ENCODE results near the gene VRK2. TPM values are rescaled to one million over a fixed set of nuclear protein-coding genes. Genes with fewer than 3 reads are reported as not detected.
"Not testable (repeated sequence)": the region's sequence is repeated elsewhere in the genome, so short reads cannot be mapped to it uniquely, and the experiment has no call there.

The VRK2 gene
- total RNA-seq, 1 experiment from 2014 or later = 25.4 TPM

DNA sequence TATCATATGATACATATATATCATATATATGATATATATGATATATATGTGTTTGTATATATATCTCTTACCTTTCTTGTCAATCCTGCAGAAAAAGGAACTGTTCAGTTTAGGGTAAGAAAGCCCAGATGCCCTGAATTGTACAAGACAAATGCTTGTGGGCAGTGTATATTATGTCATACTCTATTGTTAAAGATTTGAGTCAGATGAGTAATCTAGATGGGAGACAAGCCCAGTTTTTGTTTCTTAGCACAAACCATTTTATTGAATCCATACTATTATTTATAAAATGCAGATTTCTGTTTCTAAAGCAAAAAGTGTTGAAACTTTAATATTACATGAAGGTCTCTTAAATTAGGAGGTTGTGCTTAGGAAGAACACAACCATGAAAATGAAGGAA lies 90.6 kb downstream of the VRK2 start:
- TF ChIP-seq, protein P1, sequence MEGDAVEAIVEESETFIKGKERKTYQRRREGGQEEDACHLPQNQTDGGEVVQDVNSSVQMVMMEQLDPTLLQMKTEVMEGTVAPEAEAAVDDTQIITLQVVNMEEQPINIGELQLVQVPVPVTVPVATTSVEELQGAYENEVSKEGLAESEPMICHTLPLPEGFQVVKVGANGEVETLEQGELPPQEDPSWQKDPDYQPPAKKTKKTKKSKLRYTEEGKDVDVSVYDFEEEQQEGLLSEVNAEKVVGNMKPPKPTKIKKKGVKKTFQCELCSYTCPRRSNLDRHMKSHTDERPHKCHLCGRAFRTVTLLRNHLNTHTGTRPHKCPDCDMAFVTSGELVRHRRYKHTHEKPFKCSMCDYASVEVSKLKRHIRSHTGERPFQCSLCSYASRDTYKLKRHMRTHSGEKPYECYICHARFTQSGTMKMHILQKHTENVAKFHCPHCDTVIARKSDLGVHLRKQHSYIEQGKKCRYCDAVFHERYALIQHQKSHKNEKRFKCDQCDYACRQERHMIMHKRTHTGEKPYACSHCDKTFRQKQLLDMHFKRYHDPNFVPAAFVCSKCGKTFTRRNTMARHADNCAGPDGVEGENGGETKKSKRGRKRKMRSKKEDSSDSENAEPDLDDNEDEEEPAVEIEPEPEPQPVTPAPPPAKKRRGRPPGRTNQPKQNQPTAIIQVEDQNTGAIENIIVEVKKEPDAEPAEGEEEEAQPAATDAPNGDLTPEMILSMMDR (IDR thresholded peaks at IDR 0.05; ENCODE audit: unreplicated experiment) = no peak
- DNase-seq = no peak
- Mint-ChIP-seq H3K36me3 (ENCODE audit: insufficient read depth, unreplicated experiment) (no peaks in the 10 kb centered on the region), H3K27me3 (ENCODE audit: unreplicated experiment) (no peaks in the 10 kb centered on the region), H3K27ac (ENCODE audit: unreplicated experiment) (no peak overlapping the region), H3K9me3 (ENCODE audit: low read depth, unreplicated experiment) (no peaks in the 10 kb centered on the region), H3K4me3 (ENCODE audit: low read depth, unreplicated experiment) (no peak overlapping the region), H3K4me1 (ENCODE audit: low read depth, unreplicated experiment) (no peaks in the 10 kb centered on the region)
- intact Hi-C loops (cut with micrococcal nuclease; ENCODE audit: unreplicated experiment) = loop anchor here (5.0 kb wide), 1 partner anchor 85 kb away; no protein-coding TSS in a partner anchor
- CTCF ChIA-PET = no interaction called here
- no TSS peak for BruUV-seq (replicated peaks)

DNA sequence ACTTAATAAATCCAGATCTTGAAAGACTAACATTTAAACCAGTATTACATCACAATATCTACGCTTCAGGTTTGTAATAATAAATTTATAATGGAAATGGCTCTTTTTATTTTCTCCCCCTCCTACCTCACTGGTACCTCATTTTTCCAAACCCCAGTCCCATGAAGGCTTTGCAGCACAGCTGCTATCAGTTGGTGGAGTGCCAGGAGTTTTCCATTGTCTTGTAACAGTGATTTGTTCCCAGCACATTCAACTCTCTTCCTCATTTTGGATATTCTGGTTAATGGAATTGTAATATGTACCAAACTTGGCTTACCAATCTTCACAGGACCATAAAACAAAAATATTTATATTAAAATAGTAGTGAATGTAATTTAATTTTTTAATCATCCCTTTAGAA lies 91.2 kb downstream of the VRK2 start:
- no peaks in the 10 kb centered on the region for H3K36me3 Mint-ChIP-seq (ENCODE audit: insufficient read depth, unreplicated experiment)
- H3K27ac Mint-ChIP-seq (ENCODE audit: unreplicated experiment) = no peak overlapping the region

DNA sequence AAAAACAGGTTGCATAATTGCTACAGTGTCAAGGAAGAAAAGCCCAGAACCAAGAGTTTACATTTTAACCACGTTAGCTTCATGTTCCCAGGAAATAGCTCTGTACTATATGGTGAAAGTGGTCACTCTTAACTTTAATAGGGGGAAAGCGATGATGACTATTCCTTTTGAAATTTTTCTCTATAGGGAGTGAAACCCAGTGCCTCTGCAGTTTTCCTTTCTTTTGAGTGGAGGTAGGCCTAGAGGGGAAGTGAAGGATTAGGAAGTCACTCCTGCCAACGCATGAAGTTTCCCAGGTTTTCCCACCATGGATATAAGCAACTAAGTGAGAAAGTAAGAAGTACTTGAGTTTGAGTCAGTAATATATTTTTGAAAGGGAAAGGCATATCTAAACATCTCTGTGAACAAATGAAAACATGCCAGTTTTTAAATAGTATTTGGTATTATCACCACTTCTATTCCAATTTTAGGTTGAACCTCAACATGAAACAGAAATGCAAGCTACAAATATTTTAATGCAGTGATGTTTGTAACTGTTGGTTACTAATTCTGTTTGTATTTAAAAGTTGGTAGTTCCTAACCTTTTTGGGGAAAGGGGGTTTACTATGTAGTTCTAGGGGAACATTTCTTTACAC lies 91.9 kb downstream of the VRK2 start:
- DNase-seq = no peak
- no peaks in the 10 kb centered on the region for H3K27me3 Mint-ChIP-seq (ENCODE audit: unreplicated experiment)
- H3K4me3 Mint-ChIP-seq (ENCODE audit: low read depth, unreplicated experiment) = no peak overlapping the region
- no peaks in the 10 kb centered on the region for H3K9me3 Mint-ChIP-seq (ENCODE audit: low read depth, unreplicated experiment)
- TF ChIP-seq, protein P1 (IDR thresholded peaks at IDR 0.05; ENCODE audit: unreplicated experiment) = no peak
- no peaks in the 10 kb centered on the region for H3K4me1 Mint-ChIP-seq (ENCODE audit: low read depth, unreplicated experiment)
- no TSS peak for BruUV-seq (replicated peaks)
- H3K36me3 Mint-ChIP-seq (ENCODE audit: insufficient read depth, unreplicated experiment) = no peaks in the 10 kb centered on the region
- intact Hi-C loops (cut with micrococcal nuclease; ENCODE audit: unreplicated experiment) = loop anchor here (5.0 kb wide), 1 partner anchor 86 kb away; no protein-coding TSS in a partner anchor
- no peak overlapping the region for H3K27ac Mint-ChIP-seq (ENCODE audit: unreplicated experiment)
- CTCF ChIA-PET = no interaction called here

More for the DNA sequence above, 91.2 kb downstream of the VRK2 start:
- BruUV-seq (replicated peaks) = no TSS peak
- TF ChIP-seq, protein P1 (IDR thresholded peaks at IDR 0.05; ENCODE audit: unreplicated experiment) = no peak
- intact Hi-C loops (cut with micrococcal nuclease; ENCODE audit: unreplicated experiment) = loop anchor here (5.0 kb wide), 1 partner anchor 86 kb away; no protein-coding TSS in a partner anchor
- CTCF ChIA-PET = no interaction called here
- DNase-seq = no peak
- Mint-ChIP-seq H3K4me3 (ENCODE audit: low read depth, unreplicated experiment) (no peak overlapping the region), H3K9me3 (ENCODE audit: low read depth, unreplicated experiment) (no peaks in the 10 kb centered on the region), H3K4me1 (ENCODE audit: low read depth, unreplicated experiment) (no peaks in the 10 kb centered on the region), H3K27me3 (ENCODE audit: unreplicated experiment) (no peaks in the 10 kb centered on the region)

DNA sequence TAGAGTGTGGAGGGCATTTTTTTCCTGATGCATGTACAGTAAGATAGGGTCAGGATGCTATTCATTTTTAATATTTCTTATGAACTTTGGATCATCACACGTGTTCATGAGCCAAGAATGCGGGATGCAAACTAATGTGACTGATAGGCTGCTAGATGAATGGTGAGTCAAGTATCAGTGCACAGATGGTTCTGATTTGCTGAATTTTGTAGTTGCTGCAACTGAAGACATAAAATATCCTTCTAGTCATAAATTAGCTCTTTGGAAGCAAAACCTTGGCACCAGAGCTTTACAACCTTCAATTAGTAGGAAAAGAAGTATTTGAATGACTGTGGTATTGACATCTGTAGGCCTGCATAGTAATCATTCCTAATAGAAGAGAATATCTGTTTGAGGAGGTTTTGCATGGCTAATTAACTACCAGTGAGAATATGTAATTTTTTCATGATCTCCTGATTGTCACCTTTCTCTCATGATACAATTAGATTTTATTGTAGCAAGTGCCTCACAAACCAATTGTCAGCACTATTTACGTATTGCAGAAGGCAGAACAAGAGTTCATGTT lies 94.0 kb downstream of the VRK2 start:
- Mint-ChIP-seq H3K27me3 (ENCODE audit: unreplicated experiment) (no peaks in the 10 kb centered on the region), H3K4me3 (ENCODE audit: low read depth, unreplicated experiment) (no peak overlapping the region), H3K4me1 (ENCODE audit: low read depth, unreplicated experiment) (no peaks in the 10 kb centered on the region), H3K9me3 (ENCODE audit: low read depth, unreplicated experiment) (no peaks in the 10 kb centered on the region), H3K27ac (ENCODE audit: unreplicated experiment) (no peak overlapping the region), H3K36me3 (ENCODE audit: insufficient read depth, unreplicated experiment) (no peaks in the 10 kb centered on the region)
- DNase-seq = no peak
- intact Hi-C loops (cut with micrococcal nuclease; ENCODE audit: unreplicated experiment) = no loop called here
- TF ChIP-seq, protein P1 (IDR thresholded peaks at IDR 0.05; ENCODE audit: unreplicated experiment) = no peak
- BruUV-seq (replicated peaks) = no TSS peak
- CTCF ChIA-PET = no interaction called here

GRCh38 chr2:58145769-58146168 lies 99.2 kb downstream of the VRK2 start:
- H3K4me1 Mint-ChIP-seq (ENCODE audit: low read depth, unreplicated experiment); BruUV-seq (replicated peaks); DNase-seq; H3K27me3 Mint-ChIP-seq (ENCODE audit: unreplicated experiment); H3K36me3 Mint-ChIP-seq (ENCODE audit: insufficient read depth, unreplicated experiment); H3K4me3 Mint-ChIP-seq (ENCODE audit: low read depth, unreplicated experiment); H3K9me3 Mint-ChIP-seq (ENCODE audit: low read depth, unreplicated experiment); intact Hi-C loops (cut with micrococcal nuclease; ENCODE audit: unreplicated experiment); CTCF ChIA-PET; H3K27ac Mint-ChIP-seq (ENCODE audit: unreplicated experiment): not testable (repeated sequence)
